ENCODE data around the gene SLC25A21.

SLC25A21 gene

DNA sequence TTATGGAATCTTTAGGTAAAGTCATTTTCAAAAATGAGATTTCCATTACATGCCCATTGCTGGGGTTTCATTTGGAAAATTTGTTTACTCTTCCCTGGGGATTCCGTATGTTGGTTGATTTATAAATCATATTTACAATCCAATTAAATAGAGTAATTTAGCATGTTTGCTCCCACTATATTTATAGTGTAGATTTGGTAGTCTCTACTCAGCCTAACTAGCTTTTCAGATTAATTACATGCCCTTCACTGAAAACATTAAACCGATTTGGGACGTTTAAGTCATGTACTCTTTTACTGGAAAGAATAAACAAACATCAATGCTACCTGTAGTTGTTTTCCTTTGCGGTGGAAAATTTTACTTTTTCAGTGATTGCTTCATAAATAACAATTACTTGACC lies 500.3 kb downstream of the SLC25A21 start:
- H3K4me3 ChIP-seq (ENCODE audit: low read length): no peak overlapping the region
- no peak for DNase-seq (ENCODE audit: low read depth)
- TF ChIP-seq CTCF (conservative IDR thresholded peaks at IDR 0.05; ENCODE audit: low read depth, low read length): no peak

GRCh38 chr14:36671149-36671548 lies 501.3 kb downstream of the SLC25A21 start:
- H3K4me3 ChIP-seq (ENCODE audit: low read length): no peak overlapping the region
- TF ChIP-seq CTCF (conservative IDR thresholded peaks at IDR 0.05; ENCODE audit: low read depth, low read length): no peak
- DNase-seq (ENCODE audit: low read depth): no peak

DNA sequence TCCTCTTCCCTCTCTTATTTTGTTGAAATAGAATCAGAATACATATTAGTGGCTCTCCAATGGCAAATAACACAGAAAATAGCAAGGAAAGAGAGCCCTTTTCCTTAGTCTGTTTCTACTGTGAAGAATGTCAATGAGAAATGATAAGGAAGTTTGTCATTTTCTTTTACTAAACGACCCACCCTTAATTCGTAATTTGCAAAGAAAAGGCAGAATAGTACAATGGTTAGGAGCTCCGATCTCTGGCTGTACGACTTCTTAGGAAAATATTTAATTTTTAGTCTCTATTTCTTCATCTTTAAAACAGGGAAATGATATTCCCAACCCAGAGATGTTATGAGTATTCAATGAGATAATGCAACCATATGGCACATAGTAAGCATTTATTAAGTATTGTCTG lies 504.7 kb downstream of the SLC25A21 start:
- no peak for DNase-seq (ENCODE audit: low read depth)
- no peak overlapping the region for H3K4me3 ChIP-seq (ENCODE audit: low read length)
- no peak for TF ChIP-seq CTCF (conservative IDR thresholded peaks at IDR 0.05; ENCODE audit: low read depth, low read length)

- no peak for TF ChIP-seq CTCF (conservative IDR thresholded peaks at IDR 0.05; ENCODE audit: low read depth, low read length)
- no peak for DNase-seq (ENCODE audit: low read depth)
- no peak overlapping the region for H3K4me3 ChIP-seq (ENCODE audit: low read length)
Observed at GRCh38 chr14:36666416-36667206, 505.8 kb downstream of the SLC25A21 start.

- no peak for TF ChIP-seq CTCF (conservative IDR thresholded peaks at IDR 0.05; ENCODE audit: low read depth, low read length)
- no peak overlapping the region for H3K4me3 ChIP-seq (ENCODE audit: low read length)
Observed at GRCh38 chr14:36665887-36666415, 506.5 kb downstream of the SLC25A21 start.

GRCh38 chr14:36664322-36665193 lies 507.8 kb downstream of the SLC25A21 start:
- no peak overlapping the region for H3K4me3 ChIP-seq (ENCODE audit: low read length)

More at GRCh38 chr14:36665887-36666415, 506.5 kb downstream of the SLC25A21 start:
- no peak for DNase-seq (ENCODE audit: low read depth)

More at GRCh38 chr14:36664322-36665193, 507.8 kb downstream of the SLC25A21 start:
- no peak for TF ChIP-seq CTCF (conservative IDR thresholded peaks at IDR 0.05; ENCODE audit: low read depth, low read length)
- no peak for DNase-seq (ENCODE audit: low read depth)
